ENCODE measurements around the gene PHEX.

The PHEX gene

GRCh38 chrX:22097012-22097694 is 65.0 kb downstream of the PHEX start:
- Histone ChIP-seq H4K20me1 (ENCODE audit: insufficient read depth, low read length) (no peaks in the 10 kb centered on the region), H3K4me3 (ENCODE audit: low read depth in 1 of 2, low read length in 2 of 2) (no peak overlapping the region), H3K27me3 (ENCODE audit: insufficient read depth, low read length, poor library complexity) (no peaks in the 10 kb centered on the region), H3K36me3 (ENCODE audit: insufficient read depth, low read length) (no peaks in the 10 kb centered on the region), H3K9ac (ENCODE audit: low read depth, low read length) (no peak overlapping the region), H3K4me2 (ENCODE audit: insufficient read depth, low read length) (no peak overlapping the region), H3K4me1 (ENCODE audit: insufficient read depth, low read length) (no peaks in the 10 kb centered on the region), H3K9me3 (ENCODE audit: insufficient read depth, low read length, severe bottlenecking) (no peaks in the 10 kb centered on the region), H2AFZ (ENCODE audit: low read depth, low read length) (no peak overlapping the region), H3K79me2 (ENCODE audit: insufficient read depth, low read length) (no peaks in the 10 kb centered on the region), H3K27ac (ENCODE audit: low read length) (no peak overlapping the region)
- DNase-seq = no peak
- no peak for ATAC-seq (ENCODE audit: insufficient read depth, low read depth)
- no peak for TF ChIP-seq EZH2 (IDR thresholded peaks at IDR 0.05; ENCODE audit: borderline replicate concordance, low read depth, low read length, severe bottlenecking)

- H3K36me3 ChIP-seq (ENCODE audit: insufficient read depth, low read length) = no peaks in the 10 kb centered on the region
- H3K9ac ChIP-seq (ENCODE audit: low read depth, low read length) = no peak overlapping the region
These were observed 73.1 kb downstream of the PHEX start for GRCh38 chrX:22105231-22105630.

DNA sequence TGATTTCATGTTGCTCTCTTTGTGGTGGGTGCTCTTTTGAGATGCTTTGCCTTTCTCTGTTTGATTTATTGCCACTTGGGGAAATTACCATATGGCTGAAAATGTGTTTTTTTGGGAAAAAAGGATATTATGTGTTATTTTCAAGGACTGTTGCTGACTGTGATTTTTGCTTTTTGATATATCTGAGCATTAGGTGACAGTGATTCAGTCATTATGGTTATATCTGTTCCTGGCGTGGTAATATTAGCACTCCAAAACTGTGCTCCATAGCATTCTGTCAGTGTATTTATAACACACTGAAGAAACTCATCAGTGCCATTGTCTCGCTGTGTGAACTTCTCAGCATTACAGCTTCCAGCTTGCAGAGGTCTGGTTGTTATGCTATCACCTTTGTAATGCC is 73.8 kb downstream of the PHEX start:
- TF ChIP-seq, protein P1, sequence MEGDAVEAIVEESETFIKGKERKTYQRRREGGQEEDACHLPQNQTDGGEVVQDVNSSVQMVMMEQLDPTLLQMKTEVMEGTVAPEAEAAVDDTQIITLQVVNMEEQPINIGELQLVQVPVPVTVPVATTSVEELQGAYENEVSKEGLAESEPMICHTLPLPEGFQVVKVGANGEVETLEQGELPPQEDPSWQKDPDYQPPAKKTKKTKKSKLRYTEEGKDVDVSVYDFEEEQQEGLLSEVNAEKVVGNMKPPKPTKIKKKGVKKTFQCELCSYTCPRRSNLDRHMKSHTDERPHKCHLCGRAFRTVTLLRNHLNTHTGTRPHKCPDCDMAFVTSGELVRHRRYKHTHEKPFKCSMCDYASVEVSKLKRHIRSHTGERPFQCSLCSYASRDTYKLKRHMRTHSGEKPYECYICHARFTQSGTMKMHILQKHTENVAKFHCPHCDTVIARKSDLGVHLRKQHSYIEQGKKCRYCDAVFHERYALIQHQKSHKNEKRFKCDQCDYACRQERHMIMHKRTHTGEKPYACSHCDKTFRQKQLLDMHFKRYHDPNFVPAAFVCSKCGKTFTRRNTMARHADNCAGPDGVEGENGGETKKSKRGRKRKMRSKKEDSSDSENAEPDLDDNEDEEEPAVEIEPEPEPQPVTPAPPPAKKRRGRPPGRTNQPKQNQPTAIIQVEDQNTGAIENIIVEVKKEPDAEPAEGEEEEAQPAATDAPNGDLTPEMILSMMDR (IDR thresholded peaks at IDR 0.05; ENCODE audit: borderline replicate concordance, extremely low read depth, low read length, poor library complexity, severe bottlenecking) = no peak
- no peak for TF ChIP-seq EZH2 (IDR thresholded peaks at IDR 0.05; ENCODE audit: borderline replicate concordance, low read depth, low read length, severe bottlenecking)
- H4K20me1 ChIP-seq (ENCODE audit: insufficient read depth, low read length) = no peaks in the 10 kb centered on the region
- H3K4me3 ChIP-seq (ENCODE audit: low read depth in 1 of 2, low read length in 2 of 2) = no peak overlapping the region
- no peaks in the 10 kb centered on the region for H3K9me3 ChIP-seq (ENCODE audit: insufficient read depth, low read length, severe bottlenecking)
- no peaks in the 10 kb centered on the region for H3K79me2 ChIP-seq (ENCODE audit: insufficient read depth, low read length)
- no peaks in the 10 kb centered on the region for H3K27me3 ChIP-seq (ENCODE audit: insufficient read depth, low read length, poor library complexity)
- no peak overlapping the region for H3K9ac ChIP-seq (ENCODE audit: low read depth, low read length)
- H3K4me1 ChIP-seq (ENCODE audit: insufficient read depth, low read length) = no peaks in the 10 kb centered on the region
- ATAC-seq (ENCODE audit: insufficient read depth, low read depth) = no peak
- no peak overlapping the region for H2AFZ ChIP-seq (ENCODE audit: low read depth, low read length)
- no peaks in the 10 kb centered on the region for H3K36me3 ChIP-seq (ENCODE audit: insufficient read depth, low read length)
- DNase-seq = no peak
- H3K27ac ChIP-seq (ENCODE audit: low read length) = no peak overlapping the region
- H3K4me2 ChIP-seq (ENCODE audit: insufficient read depth, low read length) = no peak overlapping the region

More at GRCh38 chrX:22105231-22105630, 73.1 kb downstream of the PHEX start:
- Histone ChIP-seq H4K20me1 (ENCODE audit: insufficient read depth, low read length) (no peaks in the 10 kb centered on the region), H3K4me1 (ENCODE audit: insufficient read depth, low read length) (no peaks in the 10 kb centered on the region), H3K9me3 (ENCODE audit: insufficient read depth, low read length, severe bottlenecking) (no peaks in the 10 kb centered on the region), H3K4me3 (ENCODE audit: low read depth in 1 of 2, low read length in 2 of 2) (no peak overlapping the region), H3K4me2 (ENCODE audit: insufficient read depth, low read length) (no peak overlapping the region), H3K27me3 (ENCODE audit: insufficient read depth, low read length, poor library complexity) (no peaks in the 10 kb centered on the region), H2AFZ (ENCODE audit: low read depth, low read length) (no peak overlapping the region), H3K79me2 (ENCODE audit: insufficient read depth, low read length) (no peaks in the 10 kb centered on the region), H3K27ac (ENCODE audit: low read length) (no peak overlapping the region)
- ATAC-seq (ENCODE audit: insufficient read depth, low read depth) (no peak), DNase-seq (no peak)
- TF ChIP-seq, protein P1 (IDR thresholded peaks at IDR 0.05; ENCODE audit: borderline replicate concordance, extremely low read depth, low read length, poor library complexity, severe bottlenecking) = no peak
- TF ChIP-seq EZH2 (IDR thresholded peaks at IDR 0.05; ENCODE audit: borderline replicate concordance, low read depth, low read length, severe bottlenecking) = no peak

- Histone ChIP-seq H2AFZ (ENCODE audit: low read depth, low read length) (no peak overlapping the region), H3K36me3 (ENCODE audit: insufficient read depth, low read length) (no peaks in the 10 kb centered on the region), H3K4me3 (ENCODE audit: low read depth in 1 of 2, low read length in 2 of 2) (no peak overlapping the region), H3K9me3 (ENCODE audit: insufficient read depth, low read length, severe bottlenecking) (no peaks in the 10 kb centered on the region), H3K27ac (ENCODE audit: low read length) (no peak overlapping the region), H4K20me1 (ENCODE audit: insufficient read depth, low read length) (no peaks in the 10 kb centered on the region), H3K4me2 (ENCODE audit: insufficient read depth, low read length) (no peak overlapping the region), H3K79me2 (ENCODE audit: insufficient read depth, low read length) (no peaks in the 10 kb centered on the region), H3K9ac (ENCODE audit: low read depth, low read length) (no peak overlapping the region), H3K27me3 (ENCODE audit: insufficient read depth, low read length, poor library complexity) (no peaks in the 10 kb centered on the region), H3K4me1 (ENCODE audit: insufficient read depth, low read length) (no peaks in the 10 kb centered on the region)
- ATAC-seq (ENCODE audit: insufficient read depth, low read depth) (no peak), DNase-seq (no peak)
- no peak for TF ChIP-seq EZH2 (IDR thresholded peaks at IDR 0.05; ENCODE audit: borderline replicate concordance, low read depth, low read length, severe bottlenecking)
- TF ChIP-seq, protein P1 (IDR thresholded peaks at IDR 0.05; ENCODE audit: borderline replicate concordance, extremely low read depth, low read length, poor library complexity, severe bottlenecking) = no peak
These were observed 77.3 kb downstream of the PHEX start for GRCh38 chrX:22109442-22109841.
